SK-N-SH treated with all-trans-retinoic acid at 6 μM for 48 hours (cell line): ENCODE results near the gene KIAA1755.

Experiments
- ATAC-seq: fragments of 200-7000 bp; cut with Tn5 transposase; 3 replicates; pipeline ENCODE4 v1.9.1; 2020; ENCODE audit warnings: mild to moderate bottlenecking, moderate library complexity
- ARNTL ChIP-seq: fragments of 450-650 bp; formaldehyde crosslinking; IDR thresholded peaks from 2 replicates; pipeline ENCODE4 v1.5.0; 2020; ENCODE audit warnings: low read depth, mild to moderate bottlenecking, moderate library complexity, borderline replicate concordance
- BACH2 ChIP-seq: fragments of 250-450 bp; sonication (Bioruptor Pico); IDR thresholded peaks from 2 replicates; pipeline ENCODE4 v1.9.0; 2021; ENCODE audit warnings: mild to moderate bottlenecking, borderline replicate concordance
- CSDC2 ChIP-seq: fragments of 250-450 bp; sonication (Bioruptor Pico); IDR thresholded peaks from 2 replicates; pipeline ENCODE4 v1.5.0; 2020; ENCODE audit warnings: mild to moderate bottlenecking, moderate library complexity
- ISL1 ChIP-seq: fragments of 250-450 bp; sonication (Bioruptor Pico); IDR thresholded peaks from 2 replicates; pipeline ENCODE4 v2.1.2; 2022; ENCODE audit warnings: mild to moderate bottlenecking, moderate library complexity
- PPARA ChIP-seq: fragments of 250-450 bp; sonication (Bioruptor Pico); IDR thresholded peaks from 2 replicates; pipeline ENCODE4 v1.5.0; 2020; ENCODE audit warnings: mild to moderate bottlenecking, borderline replicate concordance
- RARB ChIP-seq: fragments of 250-450 bp; sonication (Bioruptor Pico); IDR thresholded peaks from 2 replicates; pipeline ENCODE4 v1.8.0; 2021; ENCODE audit warnings: mild to moderate bottlenecking, moderate library complexity
- SNAI2 ChIP-seq: fragments of 250-450 bp; sonication (Bioruptor Pico); IDR thresholded peaks from 2 replicates; pipeline ENCODE4 v1.5.0; 2020; ENCODE audit warnings: mild to moderate bottlenecking, moderate library complexity
- TCF4 ChIP-seq: fragments of 250-450 bp; sonication (Bioruptor Pico); IDR thresholded peaks from 2 replicates; pipeline ENCODE4 v1.8.0; 2021; ENCODE audit warnings: mild to moderate bottlenecking, moderate library complexity, borderline replicate concordance
- TOX ChIP-seq: fragments of 250-450 bp; sonication (Bioruptor Pico); IDR thresholded peaks from 2 replicates; pipeline ENCODE4 v1.8.0; 2021; ENCODE audit warnings: mild to moderate bottlenecking, moderate library complexity, borderline replicate concordance
- ZC3H10 ChIP-seq: fragments of 250-450 bp; sonication (Bioruptor Pico); IDR thresholded peaks from 2 replicates; pipeline ENCODE4 v1.5.1; 2021; ENCODE audit warnings: mild to moderate bottlenecking, moderate library complexity
- ZFP3 ChIP-seq: fragments of 250-450 bp; sonication (Bioruptor Pico); IDR thresholded peaks from 2 replicates; pipeline ENCODE4 v1.5.0; 2020; ENCODE audit warnings: mild to moderate bottlenecking, moderate library complexity
- ZFP30 ChIP-seq: fragments of 450-650 bp; formaldehyde crosslinking; IDR thresholded peaks from 2 replicates; pipeline ENCODE4 v1.5.0; 2022; ENCODE audit warnings: mild to moderate bottlenecking, moderate library complexity
- ZNF565 ChIP-seq: fragments of 450-650 bp; formaldehyde crosslinking; conservative IDR thresholded peaks from 2 replicates; pipeline ENCODE4 v1.5.0; 2020; ENCODE audit warnings: low read depth, mild to moderate bottlenecking, moderate library complexity
- ZNF8 ChIP-seq: fragments of 450-650 bp; formaldehyde crosslinking; IDR thresholded peaks from 2 replicates; pipeline ENCODE4 v1.5.0; 2020; ENCODE audit warnings: mild to moderate bottlenecking, moderate library complexity
- TF ChIP-seq, protein P1 (sequence below): fragments of 250-450 bp; sonication (Bioruptor Pico); IDR thresholded peaks from 2 replicates; pipeline ENCODE4 v1.5.0; 2020; ENCODE audit warnings: mild to moderate bottlenecking, moderate library complexity
- TF ChIP-seq, protein P2 (sequence below): fragments of 250-450 bp; sonication (Bioruptor Pico); IDR thresholded peaks from 2 replicates; pipeline ENCODE4 v1.8.0; 2021; ENCODE audit warnings: low read depth, mild to moderate bottlenecking, moderate library complexity, borderline replicate concordance
- TF ChIP-seq, protein P3 (sequence below): fragments of 250-450 bp; sonication (Bioruptor Pico); IDR thresholded peaks from 2 replicates; pipeline ENCODE4 v1.5.1; 2021; ENCODE audit warnings: mild to moderate bottlenecking, moderate library complexity
- TF ChIP-seq, protein P4 (sequence below): fragments of 250-450 bp; sonication (Bioruptor Pico); IDR thresholded peaks from 2 replicates; pipeline ENCODE4 v1.8.0; 2020; ENCODE audit warnings: mild to moderate bottlenecking, moderate library complexity, borderline replicate concordance
- TF ChIP-seq, protein P5 (sequence below): fragments of 250-450 bp; sonication (Bioruptor Pico); IDR thresholded peaks from 2 replicates; pipeline ENCODE4 v1.5.1; 2020; ENCODE audit warnings: low read depth, mild to moderate bottlenecking, moderate library complexity

KIAA1755 gene

DNA sequence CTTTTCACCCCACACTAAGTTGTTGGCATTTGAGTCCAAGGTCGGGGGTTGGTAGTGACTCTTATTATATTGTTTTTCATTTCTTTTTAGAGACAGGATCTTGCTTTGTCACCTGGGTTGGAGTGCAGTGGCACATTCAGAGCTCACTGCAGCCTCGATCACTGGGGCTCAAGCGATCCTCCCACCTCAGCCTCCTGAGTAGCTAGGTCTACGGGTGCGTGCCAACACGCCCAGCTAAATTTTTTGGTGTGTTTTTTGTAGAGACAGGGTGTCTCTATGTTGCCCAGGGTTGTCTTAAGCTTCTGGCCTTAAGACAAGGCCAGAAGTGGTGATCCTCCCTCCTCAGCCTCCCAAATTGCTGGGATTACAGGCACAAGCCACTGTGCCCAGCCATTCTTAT is 70.4 kb downstream of the KIAA1755 start:
- no peak for ATAC-seq
- TF ChIP-seq ARNTL (CRISPR knock-in tag) (no peak), ISL1 (CRISPR knock-in tag) (no peak), TOX (no peak), TCF4 (CRISPR knock-in tag) (no peak), ZNF8 (CRISPR knock-in tag) (no peak), ZFP3 (CRISPR knock-in tag) (no peak), RARB (no peak), BACH2 (CRISPR knock-in tag) (no peak), ZNF565 (no peak), ZFP30 (CRISPR knock-in tag) (no peak), CSDC2 (CRISPR knock-in tag) (no peak), ZC3H10 (CRISPR knock-in tag) (no peak)
- TF ChIP-seq, protein P1, sequence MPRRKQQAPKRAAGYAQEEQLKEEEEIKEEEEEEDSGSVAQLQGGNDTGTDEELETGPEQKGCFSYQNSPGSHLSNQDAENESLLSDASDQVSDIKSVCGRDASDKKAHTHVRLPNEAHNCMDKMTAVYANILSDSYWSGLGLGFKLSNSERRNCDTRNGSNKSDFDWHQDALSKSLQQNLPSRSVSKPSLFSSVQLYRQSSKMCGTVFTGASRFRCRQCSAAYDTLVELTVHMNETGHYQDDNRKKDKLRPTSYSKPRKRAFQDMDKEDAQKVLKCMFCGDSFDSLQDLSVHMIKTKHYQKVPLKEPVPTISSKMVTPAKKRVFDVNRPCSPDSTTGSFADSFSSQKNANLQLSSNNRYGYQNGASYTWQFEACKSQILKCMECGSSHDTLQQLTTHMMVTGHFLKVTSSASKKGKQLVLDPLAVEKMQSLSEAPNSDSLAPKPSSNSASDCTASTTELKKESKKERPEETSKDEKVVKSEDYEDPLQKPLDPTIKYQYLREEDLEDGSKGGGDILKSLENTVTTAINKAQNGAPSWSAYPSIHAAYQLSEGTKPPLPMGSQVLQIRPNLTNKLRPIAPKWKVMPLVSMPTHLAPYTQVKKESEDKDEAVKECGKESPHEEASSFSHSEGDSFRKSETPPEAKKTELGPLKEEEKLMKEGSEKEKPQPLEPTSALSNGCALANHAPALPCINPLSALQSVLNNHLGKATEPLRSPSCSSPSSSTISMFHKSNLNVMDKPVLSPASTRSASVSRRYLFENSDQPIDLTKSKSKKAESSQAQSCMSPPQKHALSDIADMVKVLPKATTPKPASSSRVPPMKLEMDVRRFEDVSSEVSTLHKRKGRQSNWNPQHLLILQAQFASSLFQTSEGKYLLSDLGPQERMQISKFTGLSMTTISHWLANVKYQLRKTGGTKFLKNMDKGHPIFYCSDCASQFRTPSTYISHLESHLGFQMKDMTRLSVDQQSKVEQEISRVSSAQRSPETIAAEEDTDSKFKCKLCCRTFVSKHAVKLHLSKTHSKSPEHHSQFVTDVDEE (CRISPR knock-in tag) = no peak
- TF ChIP-seq, protein P2, sequence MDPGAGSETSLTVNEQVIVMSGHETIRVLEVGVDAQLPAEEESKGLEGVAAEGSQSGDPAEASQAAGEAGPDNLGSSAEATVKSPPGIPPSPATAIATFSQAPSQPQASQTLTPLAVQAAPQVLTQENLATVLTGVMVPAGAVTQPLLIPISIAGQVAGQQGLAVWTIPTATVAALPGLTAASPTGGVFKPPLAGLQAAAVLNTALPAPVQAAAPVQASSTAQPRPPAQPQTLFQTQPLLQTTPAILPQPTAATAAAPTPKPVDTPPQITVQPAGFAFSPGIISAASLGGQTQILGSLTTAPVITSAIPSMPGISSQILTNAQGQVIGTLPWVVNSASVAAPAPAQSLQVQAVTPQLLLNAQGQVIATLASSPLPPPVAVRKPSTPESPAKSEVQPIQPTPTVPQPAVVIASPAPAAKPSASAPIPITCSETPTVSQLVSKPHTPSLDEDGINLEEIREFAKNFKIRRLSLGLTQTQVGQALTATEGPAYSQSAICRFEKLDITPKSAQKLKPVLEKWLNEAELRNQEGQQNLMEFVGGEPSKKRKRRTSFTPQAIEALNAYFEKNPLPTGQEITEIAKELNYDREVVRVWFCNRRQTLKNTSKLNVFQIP = no peak
- TF ChIP-seq, protein P3, sequence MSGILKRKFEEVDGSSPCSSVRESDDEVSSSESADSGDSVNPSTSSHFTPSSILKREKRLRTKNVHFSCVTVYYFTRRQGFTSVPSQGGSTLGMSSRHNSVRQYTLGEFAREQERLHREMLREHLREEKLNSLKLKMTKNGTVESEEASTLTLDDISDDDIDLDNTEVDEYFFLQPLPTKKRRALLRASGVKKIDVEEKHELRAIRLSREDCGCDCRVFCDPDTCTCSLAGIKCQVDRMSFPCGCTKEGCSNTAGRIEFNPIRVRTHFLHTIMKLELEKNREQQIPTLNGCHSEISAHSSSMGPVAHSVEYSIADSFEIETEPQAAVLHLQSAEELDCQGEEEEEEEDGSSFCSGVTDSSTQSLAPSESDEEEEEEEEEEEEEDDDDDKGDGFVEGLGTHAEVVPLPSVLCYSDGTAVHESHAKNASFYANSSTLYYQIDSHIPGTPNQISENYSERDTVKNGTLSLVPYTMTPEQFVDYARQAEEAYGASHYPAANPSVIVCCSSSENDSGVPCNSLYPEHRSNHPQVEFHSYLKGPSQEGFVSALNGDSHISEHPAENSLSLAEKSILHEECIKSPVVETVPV (CRISPR knock-in tag) = no peak
- TF ChIP-seq, protein P4, sequence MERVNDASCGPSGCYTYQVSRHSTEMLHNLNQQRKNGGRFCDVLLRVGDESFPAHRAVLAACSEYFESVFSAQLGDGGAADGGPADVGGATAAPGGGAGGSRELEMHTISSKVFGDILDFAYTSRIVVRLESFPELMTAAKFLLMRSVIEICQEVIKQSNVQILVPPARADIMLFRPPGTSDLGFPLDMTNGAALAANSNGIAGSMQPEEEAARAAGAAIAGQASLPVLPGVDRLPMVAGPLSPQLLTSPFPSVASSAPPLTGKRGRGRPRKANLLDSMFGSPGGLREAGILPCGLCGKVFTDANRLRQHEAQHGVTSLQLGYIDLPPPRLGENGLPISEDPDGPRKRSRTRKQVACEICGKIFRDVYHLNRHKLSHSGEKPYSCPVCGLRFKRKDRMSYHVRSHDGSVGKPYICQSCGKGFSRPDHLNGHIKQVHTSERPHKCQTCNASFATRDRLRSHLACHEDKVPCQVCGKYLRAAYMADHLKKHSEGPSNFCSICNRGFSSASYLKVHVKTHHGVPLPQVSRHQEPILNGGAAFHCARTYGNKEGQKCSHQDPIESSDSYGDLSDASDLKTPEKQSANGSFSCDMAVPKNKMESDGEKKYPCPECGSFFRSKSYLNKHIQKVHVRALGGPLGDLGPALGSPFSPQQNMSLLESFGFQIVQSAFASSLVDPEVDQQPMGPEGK (CRISPR knock-in tag) = no peak
- TF ChIP-seq, all 23 proteins: peak for 0

DNA sequence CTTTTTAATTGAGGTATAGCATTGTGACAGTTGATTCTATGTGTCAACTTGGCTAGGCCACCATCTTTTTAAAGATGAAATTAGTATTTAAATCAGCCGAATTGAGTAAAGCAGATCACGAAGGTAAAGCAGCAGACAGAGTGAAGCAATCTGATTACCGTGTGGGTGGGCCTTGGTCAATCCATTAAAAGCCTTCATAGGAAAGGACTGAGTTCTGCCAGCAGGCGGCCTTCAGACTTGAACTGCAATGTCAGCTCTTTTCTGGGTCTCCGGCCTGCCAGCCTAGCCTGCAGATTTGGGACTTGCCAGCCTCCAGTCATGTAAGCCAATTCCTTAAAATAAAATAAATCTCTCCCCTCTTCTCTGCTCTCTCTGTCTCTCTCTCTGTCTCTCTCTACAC is 73.0 kb downstream of the KIAA1755 start:
- no peak for TF ChIP-seq ZNF8 (CRISPR knock-in tag)
- no peak for TF ChIP-seq CSDC2 (CRISPR knock-in tag)
- ATAC-seq = peak; percentile 47; the same call in 1 of the 3 replicates

DNA sequence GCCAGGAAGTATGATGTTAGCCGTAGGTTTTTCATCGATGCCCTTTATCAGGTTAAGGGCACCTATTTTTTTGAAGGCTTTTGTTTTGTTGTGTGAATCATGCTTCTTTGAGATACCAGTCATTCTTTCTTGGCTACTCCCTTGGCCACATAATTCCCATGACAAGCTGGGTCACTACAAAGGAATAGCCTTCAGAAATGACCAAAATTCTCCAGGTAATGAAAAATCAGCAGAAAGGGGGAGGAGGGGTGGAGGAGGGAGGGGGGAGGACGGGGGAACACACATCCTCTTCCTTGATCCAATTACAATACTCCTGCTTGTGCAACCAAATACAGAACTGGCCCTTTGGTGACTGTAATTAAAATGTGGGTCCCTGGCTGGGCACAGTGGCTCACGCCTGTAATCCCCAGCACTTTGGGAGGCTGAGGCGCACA is 73.7 kb downstream of the KIAA1755 start:
- no peak; the same call in 2 of the 3 replicates for ATAC-seq
- TF ChIP-seq TOX = no peak
- no peak for TF ChIP-seq SNAI2 (CRISPR knock-in tag)
- TF ChIP-seq ZFP30 (CRISPR knock-in tag) = no peak
- no peak for TF ChIP-seq ZNF565
- no peak for TF ChIP-seq PPARA (CRISPR knock-in tag)
- TF ChIP-seq ZFP3 (CRISPR knock-in tag) = no peak
- TF ChIP-seq ISL1 (CRISPR knock-in tag) = no peak
- TF ChIP-seq, protein P5, sequence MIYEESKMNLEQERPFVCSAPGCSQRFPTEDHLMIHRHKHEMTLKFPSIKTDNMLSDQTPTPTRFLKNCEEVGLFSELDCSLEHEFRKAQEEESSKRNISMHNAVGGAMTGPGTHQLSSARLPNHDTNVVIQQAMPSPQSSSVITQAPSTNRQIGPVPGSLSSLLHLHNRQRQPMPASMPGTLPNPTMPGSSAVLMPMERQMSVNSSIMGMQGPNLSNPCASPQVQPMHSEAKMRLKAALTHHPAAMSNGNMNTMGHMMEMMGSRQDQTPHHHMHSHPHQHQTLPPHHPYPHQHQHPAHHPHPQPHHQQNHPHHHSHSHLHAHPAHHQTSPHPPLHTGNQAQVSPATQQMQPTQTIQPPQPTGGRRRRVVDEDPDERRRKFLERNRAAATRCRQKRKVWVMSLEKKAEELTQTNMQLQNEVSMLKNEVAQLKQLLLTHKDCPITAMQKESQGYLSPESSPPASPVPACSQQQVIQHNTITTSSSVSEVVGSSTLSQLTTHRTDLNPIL (CRISPR knock-in tag) = no peak
- TF ChIP-seq, protein P4 (CRISPR knock-in tag) = no peak
- no peak for TF ChIP-seq CSDC2 (CRISPR knock-in tag)
- TF ChIP-seq, protein P2 = no peak
- TF ChIP-seq, protein P3 (CRISPR knock-in tag) = no peak
- TF ChIP-seq, protein P1 (CRISPR knock-in tag) = no peak
